ENCODE results near the gene THAP3.

Gene THAP3

GRCh38 chr1:6667139-6667538, 42.5 kb downstream of the THAP3 start:
- Histone ChIP-seq H3K9me3 (ENCODE audit: control insufficient read depth, insufficient read depth, low read depth, low read length) (no peaks in the 10 kb centered on the region), H3K27me3 (ENCODE audit: control insufficient read depth, insufficient read depth, low read length) (no peaks in the 10 kb centered on the region), H3K4me3 (ENCODE audit: low read depth, low read length) (no peak overlapping the region), H3K36me3 (ENCODE audit: control insufficient read depth, insufficient read depth, low read length) (peaks cover 58% of the 10 kb centered on the region), H3K9ac (ENCODE audit: low read length) (no peak overlapping the region), H3K27ac (ENCODE audit: low read depth, low read length) (no peak overlapping the region), H3K4me1 (ENCODE audit: control insufficient read depth, insufficient read depth, low read length) (no peaks in the 10 kb centered on the region)

GRCh38 chr1:6668503-6668902, 43.8 kb downstream of the THAP3 start:
- Histone ChIP-seq H3K9me3 (ENCODE audit: control insufficient read depth, insufficient read depth, low read depth, low read length) (no peaks in the 10 kb centered on the region), H3K4me3 (ENCODE audit: low read depth, low read length) (no peak overlapping the region), H3K36me3 (ENCODE audit: control insufficient read depth, insufficient read depth, low read length) (peaks cover 58% of the 10 kb centered on the region), H3K27me3 (ENCODE audit: control insufficient read depth, insufficient read depth, low read length) (no peaks in the 10 kb centered on the region), H3K9ac (ENCODE audit: low read length) (no peak overlapping the region), H3K4me1 (ENCODE audit: control insufficient read depth, insufficient read depth, low read length) (no peaks in the 10 kb centered on the region), H3K27ac (ENCODE audit: low read depth, low read length) (no peak overlapping the region)

- H3K4me3 ChIP-seq (ENCODE audit: low read depth, low read length): no peak overlapping the region
- no peaks in the 10 kb centered on the region for H3K9me3 ChIP-seq (ENCODE audit: control insufficient read depth, insufficient read depth, low read depth, low read length)
- H3K36me3 ChIP-seq (ENCODE audit: control insufficient read depth, insufficient read depth, low read length): peaks cover 59% of the 10 kb centered on the region
- H3K9ac ChIP-seq (ENCODE audit: low read length): no peak overlapping the region
- no peaks in the 10 kb centered on the region for H3K4me1 ChIP-seq (ENCODE audit: control insufficient read depth, insufficient read depth, low read length)
- H3K27me3 ChIP-seq (ENCODE audit: control insufficient read depth, insufficient read depth, low read length): no peaks in the 10 kb centered on the region
- H3K27ac ChIP-seq (ENCODE audit: low read depth, low read length): no peak overlapping the region
Measured at GRCh38 chr1:6672558-6672957, 47.9 kb downstream of the THAP3 start.

GRCh38 chr1:6673816-6674398, 49.2 kb downstream of the THAP3 start:
- H3K9me3 ChIP-seq (ENCODE audit: control insufficient read depth, insufficient read depth, low read depth, low read length): no peaks in the 10 kb centered on the region
- no peak overlapping the region for H3K27ac ChIP-seq (ENCODE audit: low read depth, low read length)
- H3K9ac ChIP-seq (ENCODE audit: low read length): no peak overlapping the region
- H3K4me3 ChIP-seq (ENCODE audit: low read depth, low read length): no peak overlapping the region
- no peaks in the 10 kb centered on the region for H3K27me3 ChIP-seq (ENCODE audit: control insufficient read depth, insufficient read depth, low read length)
- H3K36me3 ChIP-seq (ENCODE audit: control insufficient read depth, insufficient read depth, low read length): peaks cover 66% of the 10 kb centered on the region
- no peaks in the 10 kb centered on the region for H3K4me1 ChIP-seq (ENCODE audit: control insufficient read depth, insufficient read depth, low read length)

DNA sequence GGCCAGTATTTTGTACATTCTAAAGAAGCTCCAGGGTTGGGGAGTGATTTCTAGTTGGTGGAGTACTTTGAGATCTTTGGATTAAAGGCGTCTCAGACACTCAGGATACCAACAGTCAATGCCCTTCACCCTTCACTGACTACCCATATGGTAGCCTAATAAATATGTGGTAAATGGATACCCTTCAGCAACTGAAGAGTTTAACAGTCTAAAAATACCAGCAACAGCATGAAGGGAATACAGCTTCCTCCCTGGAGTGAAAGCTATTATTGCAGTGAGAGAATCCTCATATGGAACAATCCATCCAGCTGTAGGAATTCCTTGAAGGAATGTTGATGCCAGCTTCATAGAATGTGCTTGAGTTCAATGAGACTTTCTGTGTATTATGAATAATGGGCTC, 50.1 kb downstream of the THAP3 start:
- H3K4me3 ChIP-seq (ENCODE audit: low read depth, low read length): no peak overlapping the region
- H3K27me3 ChIP-seq (ENCODE audit: control insufficient read depth, insufficient read depth, low read length): no peaks in the 10 kb centered on the region
- H3K36me3 ChIP-seq (ENCODE audit: control insufficient read depth, insufficient read depth, low read length): peaks cover 75% of the 10 kb centered on the region
- no peaks in the 10 kb centered on the region for H3K4me1 ChIP-seq (ENCODE audit: control insufficient read depth, insufficient read depth, low read length)
- H3K9me3 ChIP-seq (ENCODE audit: control insufficient read depth, insufficient read depth, low read depth, low read length): no peaks in the 10 kb centered on the region
- H3K9ac ChIP-seq (ENCODE audit: low read length): no peak overlapping the region
- H3K27ac ChIP-seq (ENCODE audit: low read depth, low read length): no peak overlapping the region

DNA sequence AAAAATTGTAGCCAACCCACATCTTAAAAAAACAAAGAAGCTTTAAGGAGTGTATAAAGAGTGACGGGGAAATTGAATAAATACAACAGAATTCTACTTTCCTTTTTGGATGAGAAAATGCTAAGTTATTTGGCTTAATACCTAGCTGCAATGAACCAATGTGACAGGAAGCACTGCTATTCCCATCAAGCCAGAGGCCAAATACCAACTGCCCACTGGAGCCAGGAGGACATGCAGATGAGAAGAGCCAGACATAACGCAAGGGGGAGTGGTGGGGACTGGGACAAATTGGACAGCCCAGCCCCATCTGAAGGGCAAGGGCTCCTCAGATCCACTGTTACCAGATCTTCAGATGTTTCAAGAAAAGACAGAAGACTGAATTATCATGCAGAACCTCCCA, 51.3 kb downstream of the THAP3 start:
- Histone ChIP-seq H3K9me3 (ENCODE audit: control insufficient read depth, insufficient read depth, low read depth, low read length) (no peaks in the 10 kb centered on the region), H3K36me3 (ENCODE audit: control insufficient read depth, insufficient read depth, low read length) (peaks cover 83% of the 10 kb centered on the region)

More for the DNA sequence above, 51.3 kb downstream of the THAP3 start:
- Histone ChIP-seq H3K4me1 (ENCODE audit: control insufficient read depth, insufficient read depth, low read length) (no peaks in the 10 kb centered on the region), H3K27me3 (ENCODE audit: control insufficient read depth, insufficient read depth, low read length) (no peaks in the 10 kb centered on the region), H3K4me3 (ENCODE audit: low read depth, low read length) (no peak overlapping the region), H3K27ac (ENCODE audit: low read depth, low read length) (no peak overlapping the region), H3K9ac (ENCODE audit: low read length) (no peak overlapping the region)

Data from HUES6 (cell line).